Tibial nerve (tissue), 4 donors: ENCODE data around the gene NUSAP1.

ENCODE experiments used
- EP300 ChIP-seq, 2 donors: sonication (generic); formaldehyde crosslinking; IDR thresholded peaks; one replicate each; pipeline ENCODE4 v1.6.1; 2017; ENCODE audit warnings: antibody characterized with exemption in 2 of 2, mild to moderate bottlenecking in 1 of 2
- TF ChIP-seq, protein P1 (sequence below), 5 experiments: fragments of 200-600 bp in 3 of 5; fragments of 450-650 bp in 2 of 5; sonication (generic) in 3 of 5; IDR thresholded peaks; one replicate each; pipeline ENCODE4 v1.5.1; 2016 to 2019; ENCODE audit warnings: antibody characterized with exemption in 5 of 5, mild to moderate bottlenecking in 3 of 5, moderate library complexity in 2 of 5

DNA sequence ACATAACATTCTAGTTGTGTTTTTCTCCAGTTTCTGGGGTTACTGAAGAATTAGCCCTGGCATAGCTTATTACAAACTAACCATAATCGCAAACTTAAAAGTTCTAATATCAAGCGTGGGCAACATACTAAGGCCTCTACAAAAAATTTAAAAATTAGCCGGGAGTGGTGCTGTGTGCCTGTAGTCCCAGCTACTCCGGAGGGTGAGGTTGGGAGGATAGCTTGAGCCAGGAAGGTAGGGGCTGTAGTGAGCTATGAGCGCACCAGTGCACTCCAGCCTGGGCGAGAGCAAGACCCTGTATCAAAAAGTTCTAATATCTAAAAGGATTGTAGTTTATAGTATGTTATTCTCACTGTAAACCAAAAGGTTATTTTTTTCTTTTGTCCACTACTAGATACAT is 1.4 kb upstream of the NUSAP1 start:
- TF ChIP-seq, protein P1, sequence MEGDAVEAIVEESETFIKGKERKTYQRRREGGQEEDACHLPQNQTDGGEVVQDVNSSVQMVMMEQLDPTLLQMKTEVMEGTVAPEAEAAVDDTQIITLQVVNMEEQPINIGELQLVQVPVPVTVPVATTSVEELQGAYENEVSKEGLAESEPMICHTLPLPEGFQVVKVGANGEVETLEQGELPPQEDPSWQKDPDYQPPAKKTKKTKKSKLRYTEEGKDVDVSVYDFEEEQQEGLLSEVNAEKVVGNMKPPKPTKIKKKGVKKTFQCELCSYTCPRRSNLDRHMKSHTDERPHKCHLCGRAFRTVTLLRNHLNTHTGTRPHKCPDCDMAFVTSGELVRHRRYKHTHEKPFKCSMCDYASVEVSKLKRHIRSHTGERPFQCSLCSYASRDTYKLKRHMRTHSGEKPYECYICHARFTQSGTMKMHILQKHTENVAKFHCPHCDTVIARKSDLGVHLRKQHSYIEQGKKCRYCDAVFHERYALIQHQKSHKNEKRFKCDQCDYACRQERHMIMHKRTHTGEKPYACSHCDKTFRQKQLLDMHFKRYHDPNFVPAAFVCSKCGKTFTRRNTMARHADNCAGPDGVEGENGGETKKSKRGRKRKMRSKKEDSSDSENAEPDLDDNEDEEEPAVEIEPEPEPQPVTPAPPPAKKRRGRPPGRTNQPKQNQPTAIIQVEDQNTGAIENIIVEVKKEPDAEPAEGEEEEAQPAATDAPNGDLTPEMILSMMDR (IDR thresholded peaks at IDR 0.05): no peak
- no peak for TF ChIP-seq EP300 (IDR thresholded peaks at IDR 0.05)
